Measurements from ENCODE around the gene C1orf21.
A peak's percentile ranks its signal among the peaks of the same experiment; 100 is the strongest.
"Not testable (repeated sequence)": the region's sequence is repeated elsewhere in the genome, so short reads cannot be mapped to it uniquely, and the experiment has no call there.

Gene C1orf21

GRCh38 chr1:184386312-184387068, at the start of gene C1orf21:
TSS of gene C1orf21 (plus strand) at chr1:184387029. CDS start at chr1:184477510, 90,481 bp downstream.
- peak; percentile 82 for DNase-seq

- not testable (repeated sequence) for DNase-seq
Measured at GRCh38 chr1:184337865-184338264, 49.0 kb upstream of the C1orf21 start.

GRCh38 chr1:184340984-184341383, 45.8 kb upstream of the C1orf21 start:
- no peak for DNase-seq

GRCh38 chr1:184350573-184350972, 36.3 kb upstream of the C1orf21 start:
- no peak for DNase-seq

- DNase-seq = no peak
Measured at GRCh38 chr1:184351416-184351975, 35.3 kb upstream of the C1orf21 start.

- no peak for DNase-seq
Measured at GRCh38 chr1:184352776-184353175, 34.1 kb upstream of the C1orf21 start.

- DNase-seq = no peak
Measured at GRCh38 chr1:184354719-184355118, 32.1 kb upstream of the C1orf21 start.

GRCh38 chr1:184356891-184357290, 29.9 kb upstream of the C1orf21 start:
- DNase-seq = no peak

- no peak for DNase-seq
Measured at GRCh38 chr1:184358256-184358655, 28.6 kb upstream of the C1orf21 start.

GRCh38 chr1:184359909-184360308, 26.9 kb upstream of the C1orf21 start:
- no peak for DNase-seq

GRCh38 chr1:184362876-184363275, 24.0 kb upstream of the C1orf21 start:
- no peak for DNase-seq

GRCh38 chr1:184365699-184366098, 21.1 kb upstream of the C1orf21 start:
- DNase-seq = no peak

- no peak for DNase-seq
Measured at GRCh38 chr1:184366997-184367396, 19.8 kb upstream of the C1orf21 start.

- no peak for DNase-seq
Measured at GRCh38 chr1:184367427-184368038, 19.3 kb upstream of the C1orf21 start.

GRCh38 chr1:184368354-184368753, 18.5 kb upstream of the C1orf21 start:
- no peak for DNase-seq

GRCh38 chr1:184370850-184371249, 16.0 kb upstream of the C1orf21 start:
- DNase-seq = no peak

- DNase-seq = no peak
Measured at GRCh38 chr1:184373155-184373554, 13.7 kb upstream of the C1orf21 start.

- no peak for DNase-seq
Measured at GRCh38 chr1:184376369-184376768, 10.5 kb upstream of the C1orf21 start.

- no peak for DNase-seq
Measured at GRCh38 chr1:184379111-184379752, 7.6 kb upstream of the C1orf21 start.

GRCh38 chr1:184380468-184380867, 6.4 kb upstream of the C1orf21 start:
- no peak for DNase-seq

- no peak for DNase-seq
Measured at GRCh38 chr1:184383772-184384323, 3.0 kb upstream of the C1orf21 start.

GRCh38 chr1:184385865-184386311, 941 bp upstream of the C1orf21 start:
- no peak for DNase-seq

- DNase-seq = no peak
Measured at GRCh38 chr1:184387069-184387475, 243 bp downstream of the C1orf21 start.
